ENCODE results near the gene ZNF853.
"Not testable (repeated sequence)": the region's sequence is repeated elsewhere in the genome, so short reads cannot be mapped to it uniquely, and the experiment has no call there.

Gene ZNF853

DNA sequence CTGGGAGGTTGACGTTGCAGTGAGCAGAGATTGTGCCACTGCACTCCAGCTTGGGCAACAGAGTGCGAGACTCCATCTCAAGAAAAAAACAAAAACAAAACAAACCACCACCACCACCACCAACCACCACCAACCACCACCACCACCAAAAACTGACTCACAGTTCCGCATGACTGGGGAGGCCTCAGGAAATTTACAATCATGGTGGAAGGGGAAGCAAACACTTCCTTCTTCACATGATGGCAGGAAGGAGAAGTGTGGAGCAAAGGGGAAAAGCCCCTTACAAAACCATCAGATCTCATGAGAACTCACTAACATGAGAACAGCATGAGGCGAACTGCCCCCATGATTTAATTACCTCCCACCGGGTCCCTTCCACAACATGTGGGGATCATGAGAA lies 19.6 kb downstream of the ZNF853 start:
- peaks cover 12% of the 10 kb centered on the region for H3K4me1 ChIP-seq (ENCODE audit: control insufficient read depth, insufficient read depth, low read length, poor library complexity, severe bottlenecking)
- H3K9me3 ChIP-seq (ENCODE audit: control insufficient read depth, low read length); DNase-seq; H3K27ac ChIP-seq (ENCODE audit: insufficient read depth, low read length, poor library complexity, severe bottlenecking); H3K36me3 ChIP-seq (ENCODE audit: control insufficient read depth, insufficient read depth, low read length); H3K27me3 ChIP-seq (replicated peaks; ENCODE audit: control insufficient read depth, insufficient read depth, low read length, poor library complexity, severe bottlenecking); H3K4me3 ChIP-seq (ENCODE audit: insufficient read depth, low read depth, low read length, poor library complexity, severe bottlenecking): not testable (repeated sequence)

- H3K36me3 ChIP-seq (ENCODE audit: control insufficient read depth, insufficient read depth, low read length), result peaks cover 10% of the 10 kb centered on the region
- peak within 1 kb of the TSS; percentile 69 for H3K4me3 ChIP-seq (ENCODE audit: insufficient read depth, low read depth, low read length, poor library complexity, severe bottlenecking)
- H3K27ac ChIP-seq (ENCODE audit: insufficient read depth, low read length, poor library complexity, severe bottlenecking), result peak within 1 kb of the TSS; percentile 60
- DNase-seq, result peak; percentile 30 to 55 (median 43)
- no peaks in the 10 kb centered on the region for H3K9me3 ChIP-seq (ENCODE audit: control insufficient read depth, low read length)
- no peaks in the 10 kb centered on the region for H3K27me3 ChIP-seq (replicated peaks; ENCODE audit: control insufficient read depth, insufficient read depth, low read length, poor library complexity, severe bottlenecking)
- H3K4me1 ChIP-seq (ENCODE audit: control insufficient read depth, insufficient read depth, low read length, poor library complexity, severe bottlenecking), result peaks cover 12% of the 10 kb centered on the region
Measured at GRCh38 chr7:6636741-6637543, 21.5 kb downstream of the ZNF853 start, which contains the start of gene ZNF316. Gene ZNF316, plus strand, starts transcription at chr7:6637318. Its CDS starts 5,092 bp downstream, at chr7:6642410.

GRCh38 chr7:6637544-6638229 lies 22.3 kb downstream of the ZNF853 start:
- Histone ChIP-seq H3K27ac (ENCODE audit: insufficient read depth, low read length, poor library complexity, severe bottlenecking) (peak overlapping the region; percentile 60), H3K4me3 (ENCODE audit: insufficient read depth, low read depth, low read length, poor library complexity, severe bottlenecking) (peak overlapping the region; percentile 59), H3K4me1 (ENCODE audit: control insufficient read depth, insufficient read depth, low read length, poor library complexity, severe bottlenecking) (peaks cover 12% of the 10 kb centered on the region)

DNA sequence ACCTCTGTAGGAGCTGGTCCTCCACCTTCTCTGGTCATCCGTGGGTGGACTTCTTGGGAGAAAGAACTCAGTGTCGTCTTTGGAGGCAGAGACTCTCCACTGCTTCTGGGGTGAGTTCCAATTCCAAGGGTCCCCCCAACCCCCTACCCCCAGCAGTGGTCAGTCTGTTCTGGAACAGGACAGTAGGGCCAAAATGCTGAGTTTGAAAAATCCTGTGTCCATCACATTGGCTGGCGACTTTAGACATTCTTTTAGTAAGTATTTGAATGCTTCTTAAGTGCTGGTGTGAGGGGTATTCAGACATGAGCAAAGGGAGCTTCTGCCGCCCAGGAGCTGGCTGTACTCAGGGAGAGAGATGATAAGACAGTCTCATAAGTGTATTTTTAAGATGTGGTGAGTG lies 23.6 kb downstream of the ZNF853 start:
- Histone ChIP-seq H3K36me3 (ENCODE audit: control insufficient read depth, insufficient read depth, low read length) (peaks cover 31% of the 10 kb centered on the region), H3K27ac (ENCODE audit: insufficient read depth, low read length, poor library complexity, severe bottlenecking) (no peak overlapping the region), H3K4me3 (ENCODE audit: insufficient read depth, low read depth, low read length, poor library complexity, severe bottlenecking) (no peak overlapping the region), H3K27me3 (replicated peaks; ENCODE audit: control insufficient read depth, insufficient read depth, low read length, poor library complexity, severe bottlenecking) (no peaks in the 10 kb centered on the region), H3K9me3 (ENCODE audit: control insufficient read depth, low read length) (no peaks in the 10 kb centered on the region), H3K4me1 (ENCODE audit: control insufficient read depth, insufficient read depth, low read length, poor library complexity, severe bottlenecking) (peaks cover 12% of the 10 kb centered on the region)
- no peak for DNase-seq

More at GRCh38 chr7:6637544-6638229, 22.3 kb downstream of the ZNF853 start:
- H3K36me3 ChIP-seq (ENCODE audit: control insufficient read depth, insufficient read depth, low read length), result peaks cover 17% of the 10 kb centered on the region
- no peaks in the 10 kb centered on the region for H3K27me3 ChIP-seq (replicated peaks; ENCODE audit: control insufficient read depth, insufficient read depth, low read length, poor library complexity, severe bottlenecking)
- H3K9me3 ChIP-seq (ENCODE audit: control insufficient read depth, low read length), result no peaks in the 10 kb centered on the region
- DNase-seq, result peak; percentile 38 to 50 (median 47)

DNA sequence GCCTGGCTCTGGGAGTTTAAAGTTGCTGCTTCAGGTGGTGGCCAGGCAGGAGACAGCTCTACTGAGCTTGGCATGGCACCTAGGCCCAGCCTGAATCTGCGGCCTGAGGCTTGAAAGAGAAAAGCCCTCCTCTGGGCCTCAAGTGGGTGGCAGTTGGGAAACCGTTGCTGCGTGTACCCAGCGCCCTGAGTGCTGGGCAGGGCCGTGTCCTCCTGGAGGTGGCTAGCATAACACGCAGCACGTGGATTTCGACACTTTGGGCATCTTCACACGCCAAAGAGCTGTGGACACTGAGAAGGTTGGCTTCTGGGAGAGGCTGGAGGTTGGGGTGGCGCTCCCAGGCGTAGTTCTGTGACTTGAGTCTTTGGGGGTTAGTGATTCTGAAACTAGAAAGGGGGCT lies 24.2 kb downstream of the ZNF853 start:
- H3K27ac ChIP-seq (ENCODE audit: insufficient read depth, low read length, poor library complexity, severe bottlenecking), result no peak overlapping the region
- peaks cover 37% of the 10 kb centered on the region for H3K36me3 ChIP-seq (ENCODE audit: control insufficient read depth, insufficient read depth, low read length)
- DNase-seq, result no peak
- H3K27me3 ChIP-seq (replicated peaks; ENCODE audit: control insufficient read depth, insufficient read depth, low read length, poor library complexity, severe bottlenecking), result no peaks in the 10 kb centered on the region
- peaks cover 12% of the 10 kb centered on the region for H3K4me1 ChIP-seq (ENCODE audit: control insufficient read depth, insufficient read depth, low read length, poor library complexity, severe bottlenecking)
- no peak overlapping the region for H3K4me3 ChIP-seq (ENCODE audit: insufficient read depth, low read depth, low read length, poor library complexity, severe bottlenecking)
- no peaks in the 10 kb centered on the region for H3K9me3 ChIP-seq (ENCODE audit: control insufficient read depth, low read length)

GRCh38 chr7:6640246-6640721 lies 24.9 kb downstream of the ZNF853 start:
- Histone ChIP-seq H3K4me1 (ENCODE audit: control insufficient read depth, insufficient read depth, low read length, poor library complexity, severe bottlenecking) (peaks cover 12% of the 10 kb centered on the region), H3K4me3 (ENCODE audit: insufficient read depth, low read depth, low read length, poor library complexity, severe bottlenecking) (no peak overlapping the region), H3K36me3 (ENCODE audit: control insufficient read depth, insufficient read depth, low read length) (peaks cover 43% of the 10 kb centered on the region), H3K27ac (ENCODE audit: insufficient read depth, low read length, poor library complexity, severe bottlenecking) (no peak overlapping the region), H3K27me3 (replicated peaks; ENCODE audit: control insufficient read depth, insufficient read depth, low read length, poor library complexity, severe bottlenecking) (no peaks in the 10 kb centered on the region), H3K9me3 (ENCODE audit: control insufficient read depth, low read length) (no peaks in the 10 kb centered on the region)
- DNase-seq, result no peak

- Histone ChIP-seq H3K27ac (ENCODE audit: insufficient read depth, low read length, poor library complexity, severe bottlenecking) (no peak overlapping the region), H3K36me3 (ENCODE audit: control insufficient read depth, insufficient read depth, low read length) (peaks cover 47% of the 10 kb centered on the region), H3K27me3 (replicated peaks; ENCODE audit: control insufficient read depth, insufficient read depth, low read length, poor library complexity, severe bottlenecking) (no peaks in the 10 kb centered on the region), H3K9me3 (ENCODE audit: control insufficient read depth, low read length) (no peaks in the 10 kb centered on the region), H3K4me3 (ENCODE audit: insufficient read depth, low read depth, low read length, poor library complexity, severe bottlenecking) (no peak overlapping the region), H3K4me1 (ENCODE audit: control insufficient read depth, insufficient read depth, low read length, poor library complexity, severe bottlenecking) (peaks cover 12% of the 10 kb centered on the region)
- no peak for DNase-seq
Measured at GRCh38 chr7:6641305-6642035, 26.1 kb downstream of the ZNF853 start.

- Histone ChIP-seq H3K27ac (ENCODE audit: insufficient read depth, low read length, poor library complexity, severe bottlenecking) (no peak overlapping the region), H3K27me3 (replicated peaks; ENCODE audit: control insufficient read depth, insufficient read depth, low read length, poor library complexity, severe bottlenecking) (no peaks in the 10 kb centered on the region), H3K36me3 (ENCODE audit: control insufficient read depth, insufficient read depth, low read length) (peaks cover 49% of the 10 kb centered on the region), H3K4me3 (ENCODE audit: insufficient read depth, low read depth, low read length, poor library complexity, severe bottlenecking) (no peak overlapping the region), H3K9me3 (ENCODE audit: control insufficient read depth, low read length) (no peaks in the 10 kb centered on the region), H3K4me1 (ENCODE audit: control insufficient read depth, insufficient read depth, low read length, poor library complexity, severe bottlenecking) (peaks cover 9% of the 10 kb centered on the region)
- no peak for DNase-seq
Measured at GRCh38 chr7:6642239-6642839, 26.9 kb downstream of the ZNF853 start.

DNA sequence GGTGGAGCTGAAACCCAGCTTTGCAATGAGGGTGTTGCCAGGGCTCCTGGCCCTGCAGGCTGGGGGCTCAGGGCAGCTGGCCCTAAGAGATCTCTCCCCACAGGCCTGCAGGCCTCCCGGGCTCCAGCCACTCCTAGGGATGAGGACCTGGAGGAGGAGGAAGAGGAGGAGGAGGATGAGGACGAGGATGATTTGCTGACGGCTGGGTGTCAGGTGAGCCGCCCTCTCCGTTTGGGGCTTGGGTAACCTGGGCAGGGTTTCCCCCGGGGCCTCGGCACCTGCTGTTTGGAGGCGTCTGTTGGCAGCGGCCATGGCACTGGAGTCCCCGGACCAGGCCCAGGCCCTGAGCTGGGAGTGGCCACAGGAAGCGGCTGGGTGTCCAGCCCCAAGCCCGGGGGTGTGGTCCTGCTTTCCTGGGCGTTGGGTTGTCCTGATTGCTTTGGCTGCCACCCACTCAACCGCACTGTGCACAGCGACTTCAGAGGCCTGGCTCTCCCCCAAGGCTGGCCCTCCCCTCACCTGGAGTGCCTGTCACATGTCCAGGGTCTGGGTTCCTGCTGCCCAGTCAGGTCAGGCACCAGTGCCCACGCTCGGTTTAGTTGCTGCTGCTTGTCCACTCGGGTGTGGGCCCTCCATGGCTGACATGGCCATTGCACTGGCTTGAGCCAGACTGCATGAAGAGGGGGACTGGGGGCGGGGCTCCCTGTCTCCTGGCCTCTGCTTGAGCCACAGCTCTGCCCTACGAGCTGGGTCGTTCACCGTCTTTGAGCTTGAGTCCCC lies 27.6 kb downstream of the ZNF853 start:
- Histone ChIP-seq H3K9me3 (ENCODE audit: control insufficient read depth, low read length) (no peaks in the 10 kb centered on the region), H3K27me3 (replicated peaks; ENCODE audit: control insufficient read depth, insufficient read depth, low read length, poor library complexity, severe bottlenecking) (no peaks in the 10 kb centered on the region), H3K27ac (ENCODE audit: insufficient read depth, low read length, poor library complexity, severe bottlenecking) (no peak overlapping the region), H3K4me1 (ENCODE audit: control insufficient read depth, insufficient read depth, low read length, poor library complexity, severe bottlenecking) (peaks cover 6% of the 10 kb centered on the region), H3K4me3 (ENCODE audit: insufficient read depth, low read depth, low read length, poor library complexity, severe bottlenecking) (no peak overlapping the region), H3K36me3 (ENCODE audit: control insufficient read depth, insufficient read depth, low read length) (peaks cover 55% of the 10 kb centered on the region)
- no peak for DNase-seq

All from effector memory CD4-positive, alpha-beta T cell (primary cell).